PC-9 (cell line): Measurements from ENCODE around the gene AK8. TPM values are rescaled to one million over a fixed set of nuclear protein-coding genes. Genes with fewer than 3 reads are reported as not detected.
"Not testable (repeated sequence)": the region's sequence is repeated elsewhere in the genome, so short reads cannot be mapped to it uniquely, and the experiment has no call there.

Experiments used
- BruUV-seq: library from RNA; stranded (reverse); fragments of 400-500 nt; replicated peaks from 2 replicates; lab custom pipeline; 2021; lab: Mats Ljungman, UMichigan
- CTCF ChIA-PET: fragments of 300-600 bp; sonication (Branson Sonifier 250); formaldehyde crosslinking; loops from one replicate; lab custom pipeline; 2022; ENCODE audit warnings: antibody characterized with exemption; lab: Charles Lee
- POLR2A ChIA-PET: fragments of 300-600 bp; sonication (Branson Sonifier 250); formaldehyde crosslinking; loops from one replicate; lab custom pipeline; 2022; ENCODE audit warnings: antibody characterized with exemption; ENCODE audit not compliant: unreplicated experiment; lab: Charles Lee
- DNase-seq, 2 experiments: peaks; one replicate each; pipeline versions ENCODE4 v3.0.0 to v3.0.0-alpha.2; 2015 to 2022; ENCODE audit warnings: mixed read lengths in 1 of 2
- H2AFZ ChIP-seq: fragments of 200-600 bp; sonication (generic); 2 replicates; pipeline ENCODE4 v1.8.1; 2017; ENCODE audit warnings: antibody characterized with exemption
- H3F3A ChIP-seq: fragments of 200-600 bp; sonication (generic); 2 replicates; pipeline ENCODE4 v1.8.1; 2017; ENCODE audit warnings: antibody characterized with exemption, mild to moderate bottlenecking, low read depth; ENCODE audit not compliant: insufficient read depth
- H3K27ac ChIP-seq: fragments of 200-600 bp; sonication (generic); 2 replicates; pipeline ENCODE4 v1.6.1; 2016; ENCODE audit warnings: mixed run types
- H3K27me3 ChIP-seq: fragments of 200-600 bp; sonication (generic); 2 replicates; pipeline ENCODE4 v1.6.1; 2016; ENCODE audit warnings: low read depth, mixed run types; ENCODE audit not compliant: insufficient read depth
- H3K36me3 ChIP-seq: fragments of 200-600 bp; sonication (generic); 2 replicates; pipeline ENCODE4 v1.6.1; 2016; ENCODE audit warnings: low read depth, mixed run types
- H3K4me1 ChIP-seq: fragments of 200-600 bp; sonication (generic); replicated peaks from 2 replicates; pipeline ENCODE4 v1.6.1; 2016; ENCODE audit warnings: mixed run types; ENCODE audit not compliant: insufficient read depth
- H3K4me2 ChIP-seq: fragments of 200-600 bp; sonication (generic); 2 replicates; pipeline ENCODE4 v1.6.1; 2017; ENCODE audit warnings: mixed run types
- H3K4me3 ChIP-seq: fragments of 200-600 bp; sonication (generic); 2 replicates; pipeline ENCODE4 v1.6.1; 2016; ENCODE audit warnings: mixed run types
- H3K79me2 ChIP-seq: fragments of 200-600 bp; sonication (generic); 2 replicates; pipeline ENCODE4 v1.6.1; 2017; ENCODE audit warnings: low read depth, mixed run types
- H3K9me2 ChIP-seq: fragments of 200-600 bp; sonication (generic); 2 replicates; pipeline ENCODE4 v1.8.1; 2017; ENCODE audit warnings: mild to moderate bottlenecking; ENCODE audit not compliant: insufficient read depth
- H3K9me3 ChIP-seq: fragments of 200-600 bp; sonication (generic); 2 replicates; pipeline ENCODE4 v1.8.1; 2016; ENCODE audit warnings: low read depth; ENCODE audit not compliant: insufficient read depth
- H4K20me1 ChIP-seq: fragments of 200-600 bp; sonication (generic); 2 replicates; pipeline ENCODE4 v1.8.1; 2017; ENCODE audit not compliant: insufficient read depth
- CTCF ChIP-seq: fragments of 200-600 bp; sonication (generic); conservative IDR thresholded peaks from 2 replicates; pipeline ENCODE4 v1.6.1; 2017; ENCODE audit warnings: mixed run types, antibody characterized with exemption, mild to moderate bottlenecking, moderate library complexity
- EZH2 ChIP-seq: fragments of 200-600 bp; sonication (generic); IDR thresholded peaks from 2 replicates; pipeline ENCODE4 v1.8.0; 2017; ENCODE audit warnings: antibody characterized with exemption, low read depth
- intact Hi-C: fragments of 100-400 bp; cut with micrococcal nuclease; formaldehyde crosslinking; loops from one replicate; pipeline ENCODE4 v1.10.0; 2022; ENCODE audit not compliant: unreplicated experiment
- total RNA-seq: library from RNA; stranded (reverse); gene quantifications from 2 replicates; pipeline ENCODE4 v1.2.3, GENCODE V29; 2021

The AK8 gene
- total RNA-seq, 1 experiment from 2014 or later: 7.2 TPM

DNA sequence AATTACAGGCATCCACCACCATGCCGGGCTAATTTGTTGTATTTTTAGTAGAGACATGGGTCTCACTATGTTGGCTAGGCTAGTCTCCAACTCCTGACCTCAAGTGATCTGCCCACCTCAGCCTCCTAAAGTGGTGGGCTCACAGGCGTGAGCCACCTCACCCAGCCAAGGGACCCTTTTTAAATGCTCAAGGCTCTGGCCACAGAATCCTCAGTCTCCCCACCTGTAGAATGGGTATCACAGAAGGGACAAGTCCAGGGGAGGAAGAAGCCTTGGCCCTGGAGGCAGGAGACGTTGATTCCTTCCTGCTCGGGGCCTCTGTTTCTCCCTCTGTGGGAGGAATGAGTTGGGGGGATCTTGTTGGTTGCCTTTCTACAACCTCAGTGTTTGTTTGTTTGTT lies 162.1 kb downstream of the AK8 start:
- Histone ChIP-seq H3K9me2 (no peaks in the 10 kb centered on the region), H3K9me3 (no peaks in the 10 kb centered on the region), H3F3A (no peaks in the 10 kb centered on the region), H4K20me1 (no peaks in the 10 kb centered on the region), H3K36me3 (no peaks in the 10 kb centered on the region), H3K79me2 (no peaks in the 10 kb centered on the region), H3K4me3 (no peak overlapping the region), H3K27ac (no peak overlapping the region), H3K4me2 (no peak overlapping the region), H3K4me1 (no peaks in the 10 kb centered on the region), H2AFZ (no peak overlapping the region), H3K27me3 (peaks cover 41% of the 10 kb centered on the region)
- TF ChIP-seq EZH2 (no peak), CTCF (no peak)
- intact Hi-C loops: no loop called here
- DNase-seq: no peak
- POLR2A ChIA-PET: no interaction called here
- CTCF ChIA-PET: no interaction called here
- BruUV-seq: no TSS peak

GRCh38 chr9:132712753-132713152 lies 165.3 kb downstream of the AK8 start:
- POLR2A ChIA-PET: no interaction called here
- H3K9me2 ChIP-seq: no peaks in the 10 kb centered on the region
- no peaks in the 10 kb centered on the region for H3K79me2 ChIP-seq
- no peak overlapping the region for H3K4me2 ChIP-seq
- H3K4me1 ChIP-seq: no peaks in the 10 kb centered on the region
- no peak for TF ChIP-seq EZH2
- no peak for TF ChIP-seq CTCF
- H3F3A ChIP-seq: no peaks in the 10 kb centered on the region
- no peaks in the 10 kb centered on the region for H3K9me3 ChIP-seq
- H2AFZ ChIP-seq: no peak overlapping the region
- intact Hi-C loops: no loop called here
- no peaks in the 10 kb centered on the region for H3K36me3 ChIP-seq
- no TSS peak for BruUV-seq
- peaks cover 41% of the 10 kb centered on the region for H3K27me3 ChIP-seq
- no peak overlapping the region for H3K27ac ChIP-seq
- H3K4me3 ChIP-seq: no peak overlapping the region
- no peak for DNase-seq
- no peaks in the 10 kb centered on the region for H4K20me1 ChIP-seq
- CTCF ChIA-PET: no interaction called here

GRCh38 chr9:132711846-132712245 lies 166.2 kb downstream of the AK8 start:
- BruUV-seq: no TSS peak
- peaks cover 40% of the 10 kb centered on the region for H3K27me3 ChIP-seq
- H3K36me3 ChIP-seq: no peaks in the 10 kb centered on the region
- H3K9me2 ChIP-seq: no peaks in the 10 kb centered on the region
- no peaks in the 10 kb centered on the region for H3F3A ChIP-seq
- H3K4me3 ChIP-seq: no peak overlapping the region
- POLR2A ChIA-PET: no interaction called here
- no peak for DNase-seq
- H3K9me3 ChIP-seq: no peaks in the 10 kb centered on the region
- intact Hi-C loops: no loop called here
- no peak for TF ChIP-seq EZH2
- no peak for TF ChIP-seq CTCF
- no peak overlapping the region for H3K27ac ChIP-seq
- CTCF ChIA-PET: interaction anchor here (0.6 kb wide), 1 partner anchor 95 kb away, joined by 3 read pairs; no protein-coding TSS in a partner anchor
- no peaks in the 10 kb centered on the region for H3K79me2 ChIP-seq
- H2AFZ ChIP-seq: no peak overlapping the region
- H3K4me1 ChIP-seq: no peaks in the 10 kb centered on the region
- H3K4me2 ChIP-seq: no peak overlapping the region
- no peaks in the 10 kb centered on the region for H4K20me1 ChIP-seq

DNA sequence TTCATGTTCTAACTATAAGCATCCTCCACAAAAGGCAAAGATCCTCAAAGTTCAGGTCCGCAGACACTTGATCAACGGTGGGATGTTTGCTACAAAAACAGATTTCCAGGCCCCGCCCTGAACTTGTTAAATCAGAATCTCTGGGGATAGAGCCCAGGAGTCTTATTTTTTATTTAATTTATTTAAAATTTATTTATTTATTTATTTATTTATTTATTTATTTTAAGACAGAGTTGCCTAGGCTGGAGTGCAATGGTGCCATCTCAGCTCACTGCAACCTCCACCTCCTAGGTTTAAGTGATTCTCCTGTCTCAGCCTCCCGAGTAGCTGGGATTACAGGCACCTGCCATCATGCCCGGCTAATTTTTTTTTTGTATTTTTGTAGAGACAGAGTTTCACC lies 166.9 kb downstream of the AK8 start:
- H4K20me1 ChIP-seq, POLR2A ChIA-PET, H3K9me3 ChIP-seq, H3K79me2 ChIP-seq, H3K4me2 ChIP-seq, BruUV-seq, H2AFZ ChIP-seq, H3K36me3 ChIP-seq, intact Hi-C loops, H3K4me3 ChIP-seq, H3K9me2 ChIP-seq, DNase-seq, H3F3A ChIP-seq, H3K27ac ChIP-seq, H3K4me1 ChIP-seq: not testable (repeated sequence)
- peaks cover 44% of the 10 kb centered on the region for H3K27me3 ChIP-seq
- CTCF ChIA-PET: interaction anchor here (0.6 kb wide), 1 partner anchor 96 kb away, joined by 3 read pairs; no protein-coding TSS in a partner anchor
